Stimulated activated CD8-positive, alpha-beta memory T cell treated with anti-CD3 and anti-CD28 coated beads, Interleukin-15, amount 100 ng/mL, for 1 hour (primary cell): ENCODE results near the gene AADACL4.

Experiments used
- DNase-seq: peaks from one replicate; pipeline ENCODE4 v3.0.0-alpha.2; 2020; ENCODE audit warnings: low read depth

AADACL4 gene

GRCh38 chr1:12613180-12613579 is 30.7 kb upstream of the AADACL4 start:
- no peak for DNase-seq

GRCh38 chr1:12614402-12615158 is 29.3 kb upstream of the AADACL4 start:
- no peak for DNase-seq

- DNase-seq: no peak
These were observed 28.6 kb upstream of the AADACL4 start for GRCh38 chr1:12615159-12615864.

GRCh38 chr1:12615865-12616708 is 27.8 kb upstream of the AADACL4 start:
- no peak for DNase-seq

- DNase-seq: no peak
These were observed 27.0 kb upstream of the AADACL4 start for GRCh38 chr1:12616709-12617373.

GRCh38 chr1:12617511-12617900 is 26.4 kb upstream of the AADACL4 start:
- DNase-seq: no peak

GRCh38 chr1:12617901-12618660 is 25.8 kb upstream of the AADACL4 start, which contains the start of gene DHRS3:
DHRS3 (minus strand) TSS chr1:12618210; CDS start chr1:12617348, 862 bp downstream.
- peak; percentile 37 for DNase-seq

- DNase-seq: no peak
These were observed 25.3 kb upstream of the AADACL4 start for GRCh38 chr1:12618661-12618964.

GRCh38 chr1:12618965-12619791 is 24.7 kb upstream of the AADACL4 start:
- DNase-seq: no peak

- DNase-seq: peak; percentile 66
These were observed 23.9 kb upstream of the AADACL4 start for GRCh38 chr1:12619792-12620487.

GRCh38 chr1:12620488-12620865 is 23.4 kb upstream of the AADACL4 start:
- no peak for DNase-seq

GRCh38 chr1:12620931-12621330 is 23.0 kb upstream of the AADACL4 start:
- no peak for DNase-seq

- no peak for DNase-seq
These were observed 22.2 kb upstream of the AADACL4 start for GRCh38 chr1:12621346-12622335.

- no peak for DNase-seq
These were observed 21.4 kb upstream of the AADACL4 start for GRCh38 chr1:12622506-12622905.

- DNase-seq: no peak
These were observed 18.6 kb upstream of the AADACL4 start for GRCh38 chr1:12625276-12625675.

- DNase-seq: no peak
These were observed 17.0 kb upstream of the AADACL4 start for GRCh38 chr1:12626888-12627287.

- DNase-seq: no peak
These were observed 16.6 kb upstream of the AADACL4 start for GRCh38 chr1:12627296-12627695.

- DNase-seq: no peak
These were observed 14.4 kb upstream of the AADACL4 start for GRCh38 chr1:12629511-12629956.
